Fibroblast of lung (primary cell): ENCODE measurements around the gene SRGAP1. TPM values are rescaled to one million over a fixed set of nuclear protein-coding genes. Genes with fewer than 3 reads are reported as not detected.

Experiments used
- DNase-seq, 2 donors: peaks; one replicate each; pipeline versions ENCODE4 v3.0.0 to v3.0.0-alpha.2; 2010; ENCODE audit warnings: low read depth in 2 of 2
- H2AFZ ChIP-seq: 2 replicates; pipeline ENCODE4 v1.5.1; 2012; ENCODE audit warnings: low read length, control low read depth, inconsistent platforms
- H3K27ac ChIP-seq: 2 replicates; pipeline ENCODE4 v1.5.1; 2011; ENCODE audit warnings: low read length, control low read depth; ENCODE audit not compliant: insufficient read depth
- H3K27me3 ChIP-seq: 2 replicates; pipeline ENCODE4 v1.5.1; 2011; ENCODE audit warnings: mild to moderate bottlenecking, low read length; ENCODE audit not compliant: control insufficient read depth, insufficient read depth
- H3K36me3 ChIP-seq: 2 replicates; pipeline ENCODE4 v1.5.1; 2011; ENCODE audit warnings: low read length; ENCODE audit not compliant: control insufficient read depth, insufficient read depth
- H3K4me1 ChIP-seq: 2 replicates; pipeline ENCODE4 v1.5.1; 2011; ENCODE audit warnings: low read length; ENCODE audit not compliant: control insufficient read depth, insufficient read depth; ENCODE audit errors: extremely low read depth
- H3K4me2 ChIP-seq: 2 replicates; pipeline ENCODE4 v1.5.1; 2011; ENCODE audit warnings: low read length, control low read depth; ENCODE audit not compliant: insufficient read depth; ENCODE audit errors: extremely low read depth
- H3K4me3 ChIP-seq, 4 experiments: fragments of 200-600 bp in 1 of 4; sonication (generic) in 1 of 4; replicated peaks in 1 of 4; 2 replicates each; pipeline ENCODE4 v1.5.1; 2011 to 2016; ENCODE audit warnings: low read length in 4 of 4, low read depth in 3 of 4, mild to moderate bottlenecking in 3 of 4, control low read depth in 2 of 4, inconsistent platforms in 1 of 4, mixed read lengths in 1 of 4; ENCODE audit not compliant: insufficient read depth in 1 of 4; ENCODE audit errors: control extremely low read depth in 1 of 4
- H3K79me2 ChIP-seq: 2 replicates; pipeline ENCODE4 v1.5.1; 2012; ENCODE audit warnings: mild to moderate bottlenecking, low read length, inconsistent platforms; ENCODE audit not compliant: control insufficient read depth, insufficient read depth
- H3K9ac ChIP-seq: 2 replicates; pipeline ENCODE4 v1.5.1; 2011; ENCODE audit warnings: mild to moderate bottlenecking, low read length, control low read depth; ENCODE audit not compliant: insufficient read depth
- H3K9me3 ChIP-seq: 2 replicates; pipeline ENCODE4 v1.5.1; 2012; ENCODE audit warnings: low read depth, low read length; ENCODE audit not compliant: control insufficient read depth, insufficient read depth
- H4K20me1 ChIP-seq: 2 replicates; pipeline ENCODE4 v1.5.1; 2011; ENCODE audit warnings: low read length; ENCODE audit not compliant: control insufficient read depth, insufficient read depth; ENCODE audit errors: extremely low read depth
- EZH2 ChIP-seq: IDR thresholded peaks from 2 replicates; pipeline ENCODE4 v1.5.1; 2012; ENCODE audit warnings: low read length, control low read depth, mild to moderate bottlenecking; ENCODE audit errors: missing control alignments
- polyA plus RNA-seq, 2 donors: library from polyadenylated mRNA; depleted of rRNA in 1 of 2; stranded (reverse) in 1 of 2; unstranded in 1 of 2; fragments of >200 nt; gene quantifications; 2 replicates each; pipeline ENCODE4 v1.2.1, GENCODE V29; 2011 to 2012; ENCODE audit warnings: missing spikeins in 1 of 2
- total RNA-seq: library from RNA; depleted of rRNA; stranded (reverse); fragments of >200 nt; gene quantifications from 2 replicates; pipeline ENCODE4 v1.2.1, GENCODE V29; 2014
- TF ChIP-seq, protein P1 (sequence below), 2 donors: IDR thresholded peaks in 1 of 2; conservative IDR thresholded peaks in 1 of 2; 1 replicate in 1 of 2; 2 replicates in 1 of 2; pipeline ENCODE4 v1.5.1; 2011 to 2012; ENCODE audit warnings: low read length in 2 of 2, control low read depth in 1 of 2, inconsistent platforms in 1 of 2, low read depth in 1 of 2, mild to moderate bottlenecking in 1 of 2

SRGAP1 gene
- total and polyA plus RNA-seq, 2 donors (not counting 1 experiment from before 2014, with no cell fraction given) = 18.9 to 30.2 TPM

GRCh38 chr12:64042911-64043310 lies 198.4 kb downstream of the SRGAP1 start:
- Histone ChIP-seq H3K27me3 (no peaks in the 10 kb centered on the region), H3K4me2 (peak overlapping the region; percentile 83), H3K79me2 (peaks cover 4% of the 10 kb centered on the region), H4K20me1 (no peaks in the 10 kb centered on the region), H3K4me3 (no peak overlapping the region), H2AFZ (no peak overlapping the region), H3K9ac (no peak overlapping the region), H3K9me3 (no peaks in the 10 kb centered on the region), H3K27ac (peak overlapping the region; percentile 55), H3K4me1 (peaks cover 11% of the 10 kb centered on the region), H3K36me3 (no peaks in the 10 kb centered on the region)
- peak in 1 of 2 donors; percentile 89 for DNase-seq
- no peak for TF ChIP-seq EZH2
- TF ChIP-seq, protein P1, sequence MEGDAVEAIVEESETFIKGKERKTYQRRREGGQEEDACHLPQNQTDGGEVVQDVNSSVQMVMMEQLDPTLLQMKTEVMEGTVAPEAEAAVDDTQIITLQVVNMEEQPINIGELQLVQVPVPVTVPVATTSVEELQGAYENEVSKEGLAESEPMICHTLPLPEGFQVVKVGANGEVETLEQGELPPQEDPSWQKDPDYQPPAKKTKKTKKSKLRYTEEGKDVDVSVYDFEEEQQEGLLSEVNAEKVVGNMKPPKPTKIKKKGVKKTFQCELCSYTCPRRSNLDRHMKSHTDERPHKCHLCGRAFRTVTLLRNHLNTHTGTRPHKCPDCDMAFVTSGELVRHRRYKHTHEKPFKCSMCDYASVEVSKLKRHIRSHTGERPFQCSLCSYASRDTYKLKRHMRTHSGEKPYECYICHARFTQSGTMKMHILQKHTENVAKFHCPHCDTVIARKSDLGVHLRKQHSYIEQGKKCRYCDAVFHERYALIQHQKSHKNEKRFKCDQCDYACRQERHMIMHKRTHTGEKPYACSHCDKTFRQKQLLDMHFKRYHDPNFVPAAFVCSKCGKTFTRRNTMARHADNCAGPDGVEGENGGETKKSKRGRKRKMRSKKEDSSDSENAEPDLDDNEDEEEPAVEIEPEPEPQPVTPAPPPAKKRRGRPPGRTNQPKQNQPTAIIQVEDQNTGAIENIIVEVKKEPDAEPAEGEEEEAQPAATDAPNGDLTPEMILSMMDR (conservative IDR thresholded peaks at IDR 0.05 in 1 of 2, IDR thresholded peaks at IDR 0.05 in 1 of 2; ENCODE audit: low read depth in 1 of 2, low read length in 2 of 2) = no peak

DNA sequence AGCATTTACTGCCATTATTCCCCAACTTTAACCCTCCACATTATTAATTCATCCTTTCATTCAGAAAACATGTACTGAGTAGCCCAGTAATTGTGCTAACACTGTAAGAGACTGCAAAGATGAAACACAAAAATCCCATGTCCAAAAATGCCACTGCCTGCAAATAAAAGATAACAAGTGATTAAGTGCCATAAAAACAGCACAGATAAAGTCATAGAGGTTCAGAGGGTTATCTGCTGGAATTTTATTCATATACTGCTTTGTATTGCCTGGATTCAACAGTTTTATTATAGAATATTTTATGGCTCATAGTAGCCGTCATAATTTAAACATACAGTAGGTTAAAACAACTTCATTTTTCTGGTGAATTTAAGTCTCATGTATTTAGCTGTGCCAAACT lies 199.7 kb downstream of the SRGAP1 start:
- no peaks in the 10 kb centered on the region for H3K9me3 ChIP-seq
- H3K79me2 ChIP-seq = peaks cover 5% of the 10 kb centered on the region
- no peak for DNase-seq
- peaks cover 9% of the 10 kb centered on the region for H3K4me1 ChIP-seq
- H4K20me1 ChIP-seq = no peaks in the 10 kb centered on the region
- H3K4me3 ChIP-seq = no peak overlapping the region
- H3K4me2 ChIP-seq = no peak overlapping the region
- no peak overlapping the region for H3K9ac ChIP-seq
- no peak overlapping the region for H2AFZ ChIP-seq
- H3K27ac ChIP-seq = no peak overlapping the region
- no peaks in the 10 kb centered on the region for H3K27me3 ChIP-seq
- no peaks in the 10 kb centered on the region for H3K36me3 ChIP-seq
- TF ChIP-seq, protein P1 (conservative IDR thresholded peaks at IDR 0.05 in 1 of 2, IDR thresholded peaks at IDR 0.05 in 1 of 2; ENCODE audit: low read depth in 1 of 2, low read length in 2 of 2) = no peak
- TF ChIP-seq EZH2 = no peak

DNA sequence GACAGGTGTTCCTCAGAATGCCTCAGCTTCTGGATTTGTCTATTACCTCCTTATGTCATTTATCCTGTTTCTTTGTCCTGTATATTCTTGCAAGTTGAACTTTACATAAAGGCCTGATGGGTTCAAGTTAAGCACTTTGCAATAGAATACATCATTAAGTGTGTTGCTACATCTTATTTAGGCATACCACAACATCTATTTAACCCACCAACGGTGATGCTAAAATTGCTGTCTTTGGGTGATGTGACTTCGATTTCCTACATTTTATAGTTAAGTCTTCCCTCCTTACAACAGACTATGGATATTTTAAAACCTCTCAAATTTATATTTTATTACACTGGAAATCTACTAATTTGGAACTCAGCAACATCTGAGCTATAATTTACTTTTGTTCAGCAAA lies 206.6 kb downstream of the SRGAP1 start:
- no peak for DNase-seq
- Histone ChIP-seq H2AFZ (no peak overlapping the region), H3K36me3 (no peaks in the 10 kb centered on the region), H4K20me1 (no peaks in the 10 kb centered on the region), H3K27me3 (no peaks in the 10 kb centered on the region), H3K27ac (no peak overlapping the region), H3K4me2 (no peak overlapping the region), H3K9me3 (no peaks in the 10 kb centered on the region), H3K4me3 (no peak overlapping the region), H3K9ac (no peak overlapping the region), H3K79me2 (peaks cover 3% of the 10 kb centered on the region), H3K4me1 (no peaks in the 10 kb centered on the region)
- no peak for TF ChIP-seq EZH2
- TF ChIP-seq, protein P1 (conservative IDR thresholded peaks at IDR 0.05 in 1 of 2, IDR thresholded peaks at IDR 0.05 in 1 of 2; ENCODE audit: low read depth in 1 of 2, low read length in 2 of 2) = no peak
